ENCODE measurements around the gene TMEM217. TPM values are rescaled to one million over a fixed set of nuclear protein-coding genes. Genes with fewer than 3 reads are reported as not detected.

TMEM217 gene
- total RNA-seq, 3 donors from 2014 or later = 0.96 to 1.6 (median 1.5) TPM

DNA sequence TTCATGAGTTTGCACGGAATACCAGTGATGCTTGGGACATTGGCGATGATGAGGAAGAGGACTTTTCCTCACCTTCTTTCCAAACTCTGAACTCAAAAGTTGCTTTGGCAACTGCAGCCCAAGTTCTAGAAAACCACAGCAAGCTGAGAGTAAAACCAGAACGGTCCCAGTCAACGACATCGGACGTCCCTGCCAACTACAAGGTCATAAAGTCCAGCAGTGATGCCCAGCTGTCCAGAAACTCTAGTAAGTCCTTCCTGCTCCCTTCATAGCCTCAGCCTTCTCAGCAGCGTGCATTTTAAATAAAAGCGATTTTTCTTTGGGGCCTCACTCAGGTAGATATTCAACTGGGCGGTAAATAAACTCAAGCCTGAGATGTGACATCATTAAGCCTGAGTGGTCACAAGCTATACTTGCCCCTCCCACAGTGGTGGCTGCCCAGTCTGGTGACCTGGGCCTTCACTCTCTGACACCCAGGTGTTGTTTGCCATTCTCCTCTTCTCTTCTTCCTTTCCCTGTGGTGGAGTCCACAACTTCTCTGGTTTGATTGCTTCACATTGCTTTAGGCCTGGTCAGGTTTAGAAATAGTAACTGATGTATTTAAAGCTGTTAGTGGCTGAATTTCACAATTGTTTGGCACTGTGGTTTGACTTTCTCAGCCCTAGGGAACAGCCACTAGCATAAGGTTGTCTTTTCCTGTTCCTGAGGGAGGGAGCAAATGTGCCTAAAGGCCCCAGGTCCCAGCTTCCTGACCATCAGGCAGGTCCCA lies 21.6 kb upstream of the TMEM217 start:
- H3K36me3 ChIP-seq (ENCODE audit: low read depth) = no peaks in the 10 kb centered on the region
- H3K4me1 ChIP-seq (ENCODE audit: low read depth) = no peaks in the 10 kb centered on the region
- ATAC-seq (no peak), DNase-seq (no peak)
- TF ChIP-seq, protein P1, sequence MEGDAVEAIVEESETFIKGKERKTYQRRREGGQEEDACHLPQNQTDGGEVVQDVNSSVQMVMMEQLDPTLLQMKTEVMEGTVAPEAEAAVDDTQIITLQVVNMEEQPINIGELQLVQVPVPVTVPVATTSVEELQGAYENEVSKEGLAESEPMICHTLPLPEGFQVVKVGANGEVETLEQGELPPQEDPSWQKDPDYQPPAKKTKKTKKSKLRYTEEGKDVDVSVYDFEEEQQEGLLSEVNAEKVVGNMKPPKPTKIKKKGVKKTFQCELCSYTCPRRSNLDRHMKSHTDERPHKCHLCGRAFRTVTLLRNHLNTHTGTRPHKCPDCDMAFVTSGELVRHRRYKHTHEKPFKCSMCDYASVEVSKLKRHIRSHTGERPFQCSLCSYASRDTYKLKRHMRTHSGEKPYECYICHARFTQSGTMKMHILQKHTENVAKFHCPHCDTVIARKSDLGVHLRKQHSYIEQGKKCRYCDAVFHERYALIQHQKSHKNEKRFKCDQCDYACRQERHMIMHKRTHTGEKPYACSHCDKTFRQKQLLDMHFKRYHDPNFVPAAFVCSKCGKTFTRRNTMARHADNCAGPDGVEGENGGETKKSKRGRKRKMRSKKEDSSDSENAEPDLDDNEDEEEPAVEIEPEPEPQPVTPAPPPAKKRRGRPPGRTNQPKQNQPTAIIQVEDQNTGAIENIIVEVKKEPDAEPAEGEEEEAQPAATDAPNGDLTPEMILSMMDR (IDR thresholded peaks at IDR 0.05) = no peak
- no peak overlapping the region for H3K4me3 ChIP-seq
- H3K9me3 ChIP-seq = no peaks in the 10 kb centered on the region
- intact Hi-C loops (cut with DNase I, micrococcal nuclease) = no loop called here

DNA sequence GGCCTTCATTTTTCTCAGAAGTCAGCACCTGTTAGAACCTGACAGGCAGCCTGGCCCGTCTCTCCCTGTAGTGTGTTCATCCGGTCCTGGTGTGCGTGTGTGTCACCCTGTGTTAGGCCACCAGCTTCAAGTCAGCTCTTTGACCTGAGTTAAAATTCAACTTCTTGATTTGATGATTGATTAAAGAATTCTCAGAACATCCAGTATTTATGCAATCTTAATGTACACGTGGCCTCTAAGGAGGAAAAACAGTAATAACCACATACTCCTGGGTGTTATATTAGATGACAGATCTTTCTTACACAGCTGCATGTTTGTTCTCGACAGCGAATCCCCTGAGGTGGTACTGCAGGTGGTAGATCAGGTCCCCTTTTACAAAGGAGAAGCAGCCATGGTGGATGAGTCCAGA lies 19.1 kb upstream of the TMEM217 start:
- Histone ChIP-seq H3K9me3 (no peaks in the 10 kb centered on the region), H3K4me1 (ENCODE audit: low read depth) (peaks cover 4% of the 10 kb centered on the region), H3K36me3 (ENCODE audit: low read depth) (no peaks in the 10 kb centered on the region), H3K4me3 (no peak overlapping the region)
- TF ChIP-seq, protein P1 (IDR thresholded peaks at IDR 0.05) = no peak
- ATAC-seq (no peak), DNase-seq (no peak)
- intact Hi-C loops (cut with DNase I, micrococcal nuclease) = no loop called here

DNA sequence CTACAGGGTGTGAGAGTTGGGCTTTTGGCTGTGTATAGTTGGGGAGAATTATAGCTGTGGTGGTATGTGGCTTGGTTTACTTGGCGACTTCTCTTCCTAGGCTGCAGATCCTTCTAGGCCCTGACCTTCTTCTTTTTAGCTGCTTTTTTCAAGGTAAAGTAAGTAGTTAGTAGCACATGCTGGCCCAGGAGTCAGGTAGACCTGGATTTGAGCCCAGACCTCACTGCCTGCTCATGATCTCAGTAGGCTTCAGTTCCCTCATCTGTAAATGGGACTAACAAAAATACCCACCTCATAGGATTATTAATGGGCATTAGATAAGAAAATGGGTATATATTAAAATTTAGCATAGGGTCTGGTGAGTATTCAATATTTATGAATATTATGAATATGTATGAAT lies 17.4 kb upstream of the TMEM217 start:
- DNase-seq (no peak), ATAC-seq (no peak)
- Histone ChIP-seq H3K4me3 (no peak overlapping the region), H3K4me1 (ENCODE audit: low read depth) (peaks cover 4% of the 10 kb centered on the region), H3K36me3 (ENCODE audit: low read depth) (no peaks in the 10 kb centered on the region), H3K9me3 (no peaks in the 10 kb centered on the region)
- intact Hi-C loops (cut with DNase I, micrococcal nuclease) = no loop called here
- TF ChIP-seq, protein P1 (IDR thresholded peaks at IDR 0.05) = no peak

DNA sequence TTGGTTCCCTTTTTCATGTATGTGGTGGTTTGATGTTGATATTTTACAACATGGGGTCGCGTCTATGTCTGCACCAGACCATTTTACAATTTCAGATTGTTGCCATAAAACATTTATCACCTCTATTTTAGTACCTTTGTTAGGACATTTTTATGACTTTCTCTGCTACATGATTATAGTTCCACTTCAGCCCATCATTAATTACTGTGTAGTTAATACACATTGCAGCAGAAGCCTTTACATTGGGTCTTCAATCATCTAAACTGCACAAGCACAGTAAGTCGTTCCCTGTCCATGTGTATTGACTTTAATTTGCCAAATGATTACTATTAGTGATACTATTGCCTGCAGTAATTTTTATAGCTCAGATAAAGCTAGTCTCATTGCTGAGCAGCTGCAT lies 15.7 kb upstream of the TMEM217 start:
- no peak overlapping the region for H3K4me3 ChIP-seq
- TF ChIP-seq, protein P1 (IDR thresholded peaks at IDR 0.05) = no peak
- DNase-seq = no peak
- intact Hi-C loops (cut with DNase I, micrococcal nuclease) = no loop called here
- no peaks in the 10 kb centered on the region for H3K36me3 ChIP-seq (ENCODE audit: low read depth)
- H3K4me1 ChIP-seq (ENCODE audit: low read depth) = peaks cover 4% of the 10 kb centered on the region
- H3K9me3 ChIP-seq = no peaks in the 10 kb centered on the region
- ATAC-seq = no peak

DNA sequence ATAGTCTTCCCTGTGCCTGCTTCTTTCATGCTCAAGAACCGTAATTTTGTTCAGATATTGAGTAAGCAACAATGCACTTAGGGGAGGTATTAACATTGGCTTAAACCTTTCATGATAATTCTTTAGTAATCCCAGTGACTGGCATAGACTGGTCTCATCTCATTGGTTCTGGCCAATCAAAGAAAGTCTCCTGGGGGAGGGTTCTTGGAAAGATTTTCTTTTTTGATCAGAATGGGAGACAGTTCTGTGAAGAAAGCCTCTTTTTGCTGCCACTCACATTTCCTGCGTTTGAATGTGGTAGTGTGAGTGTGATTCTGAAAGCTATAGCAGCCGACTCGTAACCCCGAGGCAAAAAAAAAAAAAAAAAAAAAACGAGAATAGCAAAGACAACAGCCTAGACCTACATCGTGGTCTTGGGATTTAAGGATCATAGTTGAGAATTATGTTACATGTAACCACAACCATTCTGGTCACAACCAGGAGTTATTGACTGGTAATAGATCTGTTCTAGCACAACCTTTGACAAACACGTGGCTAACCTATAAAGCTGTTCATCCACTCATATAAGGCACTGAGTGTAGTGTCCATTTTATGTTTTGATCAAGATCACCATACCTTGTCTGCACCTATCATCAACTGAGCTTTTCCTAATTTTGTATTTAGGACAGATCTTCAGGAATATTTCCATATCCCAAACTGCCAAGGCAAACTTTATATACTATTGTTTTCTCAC lies 15.1 kb upstream of the TMEM217 start:
- Histone ChIP-seq H3K36me3 (ENCODE audit: low read depth) (no peaks in the 10 kb centered on the region), H3K4me1 (ENCODE audit: low read depth) (peaks cover 4% of the 10 kb centered on the region), H3K9me3 (no peaks in the 10 kb centered on the region), H3K4me3 (no peak overlapping the region)
- TF ChIP-seq, protein P1 (IDR thresholded peaks at IDR 0.05) = no peak
- intact Hi-C loops (cut with DNase I, micrococcal nuclease) = no loop called here
- DNase-seq = no peak
- ATAC-seq = no peak

All from mucosa of descending colon (tissue), 3 donors.